Uterus (tissue), 4 donors: ENCODE measurements around the gene TYSND1. TPM values are rescaled to one million over a fixed set of nuclear protein-coding genes. Genes with fewer than 3 reads are reported as not detected.
A peak's percentile ranks its signal among the peaks of the same experiment; 100 is the strongest.

Source experiments
- DNase-seq, 2 donors: peaks; one replicate each; pipeline ENCODE4 v3.0.0-alpha.2; 2019 to 2020
- H3K27ac ChIP-seq, 2 donors: fragments of 200-600 bp; sonication (generic); 1 replicate in 1 of 2; 2 replicates in 1 of 2; pipeline ENCODE4 v1.5.1; 2016 to 2018
- H3K27me3 ChIP-seq, 2 donors: fragments of 200-600 bp; sonication (generic); one replicate each; pipeline ENCODE4 v1.5.1; 2018 to 2019; ENCODE audit warnings: control low read depth in 1 of 2
- H3K36me3 ChIP-seq, 2 donors: fragments of 200-600 bp; sonication (generic); one replicate each; pipeline ENCODE4 v1.5.1; 2019; ENCODE audit warnings: control low read depth in 1 of 2
- H3K4me1 ChIP-seq, 2 donors: fragments of 200-600 bp; sonication (generic); one replicate each; pipeline ENCODE4 v1.5.1; 2018 to 2019; ENCODE audit warnings: control low read depth in 1 of 2
- H3K4me3 ChIP-seq, 2 donors: fragments of 200-600 bp; sonication (generic); 1 replicate in 1 of 2; 2 replicates in 1 of 2; pipeline ENCODE4 v1.5.1; 2018 to 2019; ENCODE audit warnings: mild to moderate bottlenecking in 1 of 2
- H3K9me3 ChIP-seq, 2 donors: fragments of 200-600 bp; sonication (generic); one replicate each; pipeline ENCODE4 v1.5.1; 2019; ENCODE audit warnings: control low read depth in 1 of 2
- CTCF ChIP-seq, 4 experiments: fragments of 200-600 bp in 2 of 4; fragments of 450-650 bp in 2 of 4; sonication (generic) in 2 of 4; IDR thresholded peaks; one replicate each; pipeline ENCODE4 v1.5.1; 2016 to 2019; ENCODE audit warnings: antibody characterized with exemption in 4 of 4, mild to moderate bottlenecking in 2 of 4, moderate library complexity in 1 of 4
- POLR2A ChIP-seq, 2 donors: fragments of 450-650 bp; IDR thresholded peaks; one replicate each; pipeline ENCODE4 v1.6.1; 2016; ENCODE audit warnings: antibody characterized with exemption in 2 of 2, mild to moderate bottlenecking in 1 of 2, moderate library complexity in 1 of 2
- intact Hi-C: fragments of 100-400 bp; cut with DNase I; formaldehyde crosslinking; loops from one replicate; pipeline ENCODE4 v1.15.1; 2023; ENCODE audit warnings: low total_unique reads
- total RNA-seq, 4 donors: library from RNA; depleted of rRNA in 3 of 4; stranded (reverse); fragments of >200 nt in 3 of 4; gene quantifications; one replicate each; pipeline versions ENCODE4 v1.1.0 to v1.2.4, GENCODE V29; 2014 to 2023
- donor health status: DM: yes; HTN: yes; CAD: no.

TYSND1 gene
- total RNA-seq, 4 donors from 2014 or later: 5.4 to 15.9 (median 12.7) TPM

- intact Hi-C loops: no loop called here
- H3K4me1 ChIP-seq: no peaks in the 10 kb centered on the region
- no peak overlapping the region for H3K4me3 ChIP-seq
- TF ChIP-seq CTCF (IDR thresholded peaks at IDR 0.05) (no peak), POLR2A (IDR thresholded peaks at IDR 0.05) (no peak)
- H3K9me3 ChIP-seq: no peaks in the 10 kb centered on the region
- no peaks in the 10 kb centered on the region for H3K27me3 ChIP-seq
- H3K27ac ChIP-seq: no peak overlapping the region
- H3K36me3 ChIP-seq: no peaks in the 10 kb centered on the region
- no peak for DNase-seq
Observed at GRCh38 chr10:70118196-70118595, 28.3 kb downstream of the TYSND1 start.

DNA sequence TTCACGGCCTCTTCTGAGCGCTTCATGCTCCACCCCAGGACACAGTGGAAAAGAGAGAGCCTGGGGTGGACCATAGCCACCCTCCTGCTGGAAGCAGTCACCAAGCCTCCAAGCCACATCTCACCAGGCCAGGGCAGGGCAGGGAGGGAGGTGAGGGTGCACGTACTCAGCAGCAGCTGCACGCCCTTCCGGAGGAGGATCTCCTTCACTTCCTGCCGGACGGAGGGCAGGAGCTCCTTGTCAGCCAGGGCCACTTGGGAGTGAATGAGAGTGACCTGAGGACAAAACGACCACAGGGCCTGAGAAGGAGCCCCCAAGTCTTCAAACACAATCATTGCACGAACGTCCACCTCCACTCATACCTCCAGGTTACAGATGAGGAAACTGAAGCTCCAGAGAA lies 28.9 kb downstream of the TYSND1 start:
- Histone ChIP-seq H3K27me3 (no peaks in the 10 kb centered on the region), H3K27ac (no peak overlapping the region), H3K4me1 (no peaks in the 10 kb centered on the region), H3K9me3 (no peaks in the 10 kb centered on the region), H3K36me3 (no peaks in the 10 kb centered on the region), H3K4me3 (no peak overlapping the region)
- intact Hi-C loops: no loop called here
- no peak for DNase-seq
- no peak for TF ChIP-seq CTCF (IDR thresholded peaks at IDR 0.05)
- no peak for TF ChIP-seq POLR2A (IDR thresholded peaks at IDR 0.05)

DNA sequence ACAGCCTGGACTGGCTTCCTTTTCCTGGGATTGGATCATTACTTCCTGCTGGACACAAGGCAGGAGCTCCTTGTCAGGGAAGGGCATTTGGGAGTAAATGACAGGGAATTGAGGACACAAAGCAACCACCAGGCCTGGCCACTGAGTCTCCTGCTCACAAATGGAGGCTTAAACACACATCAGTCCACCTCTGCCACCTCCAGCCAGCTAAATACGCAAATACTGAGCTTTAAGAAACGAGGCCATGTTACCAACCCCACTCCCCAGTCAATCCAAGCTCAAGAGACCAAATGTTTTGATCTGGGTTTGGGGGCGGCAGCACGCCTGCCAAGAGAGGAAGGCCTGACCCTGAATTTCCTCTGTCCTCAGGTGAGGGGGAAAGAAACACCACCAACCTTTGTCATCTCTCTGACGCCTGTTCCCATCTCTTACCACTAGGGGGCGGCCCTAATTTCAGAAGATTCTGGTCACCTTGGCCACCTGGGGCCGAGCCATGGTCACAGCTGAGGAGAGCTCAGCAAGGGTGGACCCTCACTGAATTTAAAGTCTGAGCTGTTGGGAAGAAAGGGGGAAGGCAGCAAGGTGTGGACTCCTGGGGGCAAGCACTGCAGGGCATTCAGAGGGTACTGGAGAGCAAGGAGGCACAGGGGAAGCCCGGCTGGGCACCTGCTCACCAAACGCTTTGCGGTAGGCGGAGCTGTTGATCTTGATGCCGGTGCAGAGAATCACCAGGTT lies 30.4 kb downstream of the TYSND1 start:
- no peak for TF ChIP-seq POLR2A (IDR thresholded peaks at IDR 0.05)
- peak; percentile 71 to 88 (median 74) for TF ChIP-seq CTCF (IDR thresholded peaks at IDR 0.05)
- Histone ChIP-seq H3K9me3 (no peaks in the 10 kb centered on the region), H3K27ac (no peak overlapping the region), H3K27me3 (no peaks in the 10 kb centered on the region), H3K4me1 (no peaks in the 10 kb centered on the region), H3K36me3 (no peaks in the 10 kb centered on the region), H3K4me3 (no peak overlapping the region)
- intact Hi-C loops: no loop called here
- DNase-seq: peak; percentile 48 to 60

DNA sequence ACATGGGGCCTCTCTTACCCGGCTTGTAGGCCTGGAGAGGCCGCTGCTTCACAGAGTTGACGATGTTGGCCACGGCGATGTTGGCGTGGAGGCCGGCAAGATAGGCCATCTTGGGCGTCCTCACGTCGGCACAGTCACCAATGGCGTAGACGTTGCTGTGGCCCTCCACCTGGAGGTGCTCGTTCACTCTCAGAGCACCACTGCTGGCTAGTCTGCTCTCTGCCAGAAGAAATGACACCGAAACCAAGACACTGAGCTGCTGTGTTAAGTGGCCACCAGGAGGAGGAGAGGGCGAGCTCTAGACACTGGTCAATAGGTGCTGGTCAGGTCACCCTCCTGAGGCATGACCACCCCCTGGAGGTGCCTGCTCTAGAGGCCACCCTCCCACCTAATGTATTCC lies 31.6 kb downstream of the TYSND1 start:
- Histone ChIP-seq H3K4me3 (no peak overlapping the region), H3K36me3 (no peaks in the 10 kb centered on the region), H3K9me3 (no peaks in the 10 kb centered on the region), H3K27ac (no peak overlapping the region), H3K4me1 (no peaks in the 10 kb centered on the region), H3K27me3 (no peaks in the 10 kb centered on the region)
- TF ChIP-seq CTCF (IDR thresholded peaks at IDR 0.05) (no peak), POLR2A (IDR thresholded peaks at IDR 0.05) (no peak)
- intact Hi-C loops: no loop called here
- no peak for DNase-seq

GRCh38 chr10:70112071-70112470 lies 34.4 kb downstream of the TYSND1 start:
- intact Hi-C loops: no loop called here
- no peaks in the 10 kb centered on the region for H3K36me3 ChIP-seq
- no peak overlapping the region for H3K4me3 ChIP-seq
- no peaks in the 10 kb centered on the region for H3K9me3 ChIP-seq
- H3K27ac ChIP-seq: no peak overlapping the region
- DNase-seq: no peak
- H3K27me3 ChIP-seq: no peaks in the 10 kb centered on the region
- no peaks in the 10 kb centered on the region for H3K4me1 ChIP-seq
- no peak for TF ChIP-seq CTCF (IDR thresholded peaks at IDR 0.05)
- no peak for TF ChIP-seq POLR2A (IDR thresholded peaks at IDR 0.05)
